HL-60 (cell line): Measurements from ENCODE around the gene MSH2.

Experiments
- DNase-seq, 2 experiments: peaks; one replicate each; pipeline ENCODE4 v3.0.0-alpha.2; 2010 to 2020; ENCODE audit warnings: low read depth in 1 of 2, low spot score in 1 of 2
- H3K27ac ChIP-seq: fragments of 250-450 bp; sonication (Bioruptor Pico); replicated peaks from 2 replicates; pipeline ENCODE4 v1.5.1; 2020; ENCODE audit warnings: mild to moderate bottlenecking, moderate library complexity
- H3K27me3 ChIP-seq: fragments of 250-450 bp; sonication (Bioruptor Pico); 2 replicates; pipeline ENCODE4 v1.5.1; 2021; ENCODE audit warnings: mild to moderate bottlenecking, moderate library complexity; ENCODE audit not compliant: insufficient read depth, poor library complexity, severe bottlenecking
- H3K4me3 ChIP-seq: replicated peaks from 2 replicates; pipeline ENCODE4 v1.5.1; 2011; ENCODE audit warnings: mild to moderate bottlenecking, control low read depth, low read length; ENCODE audit not compliant: insufficient read depth
- GABPA ChIP-seq: IDR thresholded peaks from 2 replicates; pipeline ENCODE4 v1.6.1; 2012; ENCODE audit warnings: low read depth
- POLR2AphosphoS5 ChIP-seq: IDR thresholded peaks from 2 replicates; pipeline ENCODE4 v1.6.1; 2012; ENCODE audit warnings: low read depth
- SPI1 ChIP-seq: IDR thresholded peaks from 2 replicates; pipeline ENCODE4 v1.6.1; 2012; ENCODE audit warnings: low read depth, mild to moderate bottlenecking, borderline replicate concordance
- TF ChIP-seq, protein P1 (sequence below): IDR thresholded peaks from 2 replicates; pipeline ENCODE4 v1.6.1; 2012; ENCODE audit warnings: low read depth; ENCODE audit not compliant: insufficient replicate concordance
- TF ChIP-seq, protein P2 (sequence below): IDR thresholded peaks from one replicate; pipeline ENCODE4 v1.5.1; 2011; ENCODE audit warnings: low read length, control low read depth, inconsistent platforms; ENCODE audit not compliant: insufficient read depth

MSH2 gene

DNA sequence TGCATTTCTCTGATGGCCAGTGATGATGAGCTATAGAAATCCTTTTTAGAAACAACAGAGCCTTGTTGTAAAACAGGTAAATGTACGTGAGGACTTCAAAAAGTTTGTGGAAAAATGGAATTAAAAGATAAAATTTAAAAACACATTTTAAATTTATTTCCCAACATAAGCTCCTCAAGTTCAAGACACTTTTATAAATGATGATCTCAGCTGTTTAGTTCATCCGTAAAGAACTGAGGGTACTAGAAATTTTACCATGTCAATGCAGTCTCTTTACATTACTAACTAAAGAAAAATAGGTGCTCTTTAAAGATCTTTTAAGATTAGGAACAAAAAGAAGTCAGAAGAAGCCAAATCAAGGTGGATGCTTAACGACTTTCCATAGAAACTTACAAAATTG is 52.5 kb downstream of the MSH2 start:
- H3K4me3 ChIP-seq: no peak overlapping the region
- H3K27me3 ChIP-seq: no peaks in the 10 kb centered on the region
- TF ChIP-seq, protein P1, sequence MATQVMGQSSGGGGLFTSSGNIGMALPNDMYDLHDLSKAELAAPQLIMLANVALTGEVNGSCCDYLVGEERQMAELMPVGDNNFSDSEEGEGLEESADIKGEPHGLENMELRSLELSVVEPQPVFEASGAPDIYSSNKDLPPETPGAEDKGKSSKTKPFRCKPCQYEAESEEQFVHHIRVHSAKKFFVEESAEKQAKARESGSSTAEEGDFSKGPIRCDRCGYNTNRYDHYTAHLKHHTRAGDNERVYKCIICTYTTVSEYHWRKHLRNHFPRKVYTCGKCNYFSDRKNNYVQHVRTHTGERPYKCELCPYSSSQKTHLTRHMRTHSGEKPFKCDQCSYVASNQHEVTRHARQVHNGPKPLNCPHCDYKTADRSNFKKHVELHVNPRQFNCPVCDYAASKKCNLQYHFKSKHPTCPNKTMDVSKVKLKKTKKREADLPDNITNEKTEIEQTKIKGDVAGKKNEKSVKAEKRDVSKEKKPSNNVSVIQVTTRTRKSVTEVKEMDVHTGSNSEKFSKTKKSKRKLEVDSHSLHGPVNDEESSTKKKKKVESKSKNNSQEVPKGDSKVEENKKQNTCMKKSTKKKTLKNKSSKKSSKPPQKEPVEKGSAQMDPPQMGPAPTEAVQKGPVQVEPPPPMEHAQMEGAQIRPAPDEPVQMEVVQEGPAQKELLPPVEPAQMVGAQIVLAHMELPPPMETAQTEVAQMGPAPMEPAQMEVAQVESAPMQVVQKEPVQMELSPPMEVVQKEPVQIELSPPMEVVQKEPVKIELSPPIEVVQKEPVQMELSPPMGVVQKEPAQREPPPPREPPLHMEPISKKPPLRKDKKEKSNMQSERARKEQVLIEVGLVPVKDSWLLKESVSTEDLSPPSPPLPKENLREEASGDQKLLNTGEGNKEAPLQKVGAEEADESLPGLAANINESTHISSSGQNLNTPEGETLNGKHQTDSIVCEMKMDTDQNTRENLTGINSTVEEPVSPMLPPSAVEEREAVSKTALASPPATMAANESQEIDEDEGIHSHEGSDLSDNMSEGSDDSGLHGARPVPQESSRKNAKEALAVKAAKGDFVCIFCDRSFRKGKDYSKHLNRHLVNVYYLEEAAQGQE: no peak
- TF ChIP-seq, protein P2, sequence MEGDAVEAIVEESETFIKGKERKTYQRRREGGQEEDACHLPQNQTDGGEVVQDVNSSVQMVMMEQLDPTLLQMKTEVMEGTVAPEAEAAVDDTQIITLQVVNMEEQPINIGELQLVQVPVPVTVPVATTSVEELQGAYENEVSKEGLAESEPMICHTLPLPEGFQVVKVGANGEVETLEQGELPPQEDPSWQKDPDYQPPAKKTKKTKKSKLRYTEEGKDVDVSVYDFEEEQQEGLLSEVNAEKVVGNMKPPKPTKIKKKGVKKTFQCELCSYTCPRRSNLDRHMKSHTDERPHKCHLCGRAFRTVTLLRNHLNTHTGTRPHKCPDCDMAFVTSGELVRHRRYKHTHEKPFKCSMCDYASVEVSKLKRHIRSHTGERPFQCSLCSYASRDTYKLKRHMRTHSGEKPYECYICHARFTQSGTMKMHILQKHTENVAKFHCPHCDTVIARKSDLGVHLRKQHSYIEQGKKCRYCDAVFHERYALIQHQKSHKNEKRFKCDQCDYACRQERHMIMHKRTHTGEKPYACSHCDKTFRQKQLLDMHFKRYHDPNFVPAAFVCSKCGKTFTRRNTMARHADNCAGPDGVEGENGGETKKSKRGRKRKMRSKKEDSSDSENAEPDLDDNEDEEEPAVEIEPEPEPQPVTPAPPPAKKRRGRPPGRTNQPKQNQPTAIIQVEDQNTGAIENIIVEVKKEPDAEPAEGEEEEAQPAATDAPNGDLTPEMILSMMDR: no peak
- TF ChIP-seq POLR2AphosphoS5 (no peak), SPI1 (no peak), GABPA (no peak)
- no peak overlapping the region for H3K27ac ChIP-seq
- no peak for DNase-seq

DNA sequence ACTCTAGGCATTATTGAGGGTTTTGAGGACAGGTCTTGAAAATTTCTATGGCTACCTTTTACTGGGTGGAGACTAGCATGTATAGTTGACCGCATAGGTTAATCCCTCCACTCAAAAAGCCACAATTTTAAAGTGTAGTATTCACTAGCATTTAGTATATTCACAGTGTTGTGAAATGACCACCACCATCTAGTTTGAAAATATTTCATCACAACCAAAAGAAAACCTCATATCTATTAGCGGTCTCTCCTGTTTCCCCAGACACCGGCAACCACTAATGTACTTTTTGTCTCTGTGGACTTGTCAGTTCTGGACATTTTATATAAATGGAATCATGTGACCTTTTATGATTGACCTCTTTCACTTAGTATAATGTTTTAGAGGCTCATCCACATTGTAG is 53.9 kb downstream of the MSH2 start:
- TF ChIP-seq GABPA (no peak), POLR2AphosphoS5 (no peak), SPI1 (no peak)
- TF ChIP-seq, protein P1: no peak
- TF ChIP-seq, protein P2: no peak
- H3K27ac ChIP-seq: peak overlapping the region; percentile 63
- H3K4me3 ChIP-seq: no peak overlapping the region
- peak in 1 of 2 experiments; percentile 52 for DNase-seq
- no peaks in the 10 kb centered on the region for H3K27me3 ChIP-seq

DNA sequence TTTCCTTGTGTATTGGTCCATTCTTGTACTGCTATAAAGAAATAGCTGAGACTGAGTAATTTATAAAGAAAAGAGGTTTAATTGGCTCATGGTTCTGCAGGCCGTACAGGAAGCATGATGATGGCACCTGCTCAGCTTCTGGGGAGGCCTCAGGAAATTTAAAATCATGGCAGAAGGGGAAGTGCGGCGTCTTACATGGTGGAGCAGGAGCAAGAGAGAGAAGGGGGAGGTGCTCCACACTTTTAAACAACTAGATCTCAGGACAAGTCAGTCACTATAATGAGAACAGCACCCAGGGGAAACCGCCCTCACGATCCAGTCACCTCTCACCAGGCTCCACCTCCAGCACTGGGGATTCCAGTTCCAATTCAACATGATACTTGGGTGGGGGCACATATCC is 54.3 kb downstream of the MSH2 start:
- Histone ChIP-seq H3K27me3 (no peaks in the 10 kb centered on the region), H3K4me3 (no peak overlapping the region), H3K27ac (peak overlapping the region; percentile 63)
- peak; percentile 98 for TF ChIP-seq SPI1
- no peak for TF ChIP-seq GABPA
- TF ChIP-seq, protein P2: no peak
- TF ChIP-seq, protein P1: no peak
- peak; percentile 54 to 86 for DNase-seq
